Measurements from ENCODE around the gene FBXO15.

FBXO15 gene

DNA sequence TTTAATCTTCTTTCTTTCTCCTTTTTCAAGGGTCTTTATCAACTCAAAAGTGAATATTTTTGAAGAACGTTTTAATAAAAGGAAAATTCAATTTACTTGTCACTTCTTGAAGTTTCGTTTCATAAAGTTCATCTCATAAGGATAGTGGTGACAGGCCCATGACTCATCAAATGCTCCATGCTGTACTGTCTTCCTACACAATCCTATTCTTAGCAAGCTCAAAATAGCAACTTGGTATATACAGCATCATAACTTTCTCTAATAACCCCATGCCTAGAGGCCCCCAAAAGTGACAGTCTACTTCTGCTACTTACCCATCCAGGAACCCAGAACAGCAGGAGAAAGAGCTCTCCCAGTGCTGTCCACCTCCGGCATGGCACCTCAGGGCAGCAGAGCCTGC is 7.7 kb downstream of the FBXO15 start:
- in situ Hi-C loops (cut with HindIII; ENCODE audit: low sequenced_read_pairs) = no loop called here
- H3K4me3 ChIP-seq (ENCODE audit: low read depth, low read length) = no peak overlapping the region
- DNase-seq (ENCODE audit: low read depth) = no peak
- TF ChIP-seq, protein P1, sequence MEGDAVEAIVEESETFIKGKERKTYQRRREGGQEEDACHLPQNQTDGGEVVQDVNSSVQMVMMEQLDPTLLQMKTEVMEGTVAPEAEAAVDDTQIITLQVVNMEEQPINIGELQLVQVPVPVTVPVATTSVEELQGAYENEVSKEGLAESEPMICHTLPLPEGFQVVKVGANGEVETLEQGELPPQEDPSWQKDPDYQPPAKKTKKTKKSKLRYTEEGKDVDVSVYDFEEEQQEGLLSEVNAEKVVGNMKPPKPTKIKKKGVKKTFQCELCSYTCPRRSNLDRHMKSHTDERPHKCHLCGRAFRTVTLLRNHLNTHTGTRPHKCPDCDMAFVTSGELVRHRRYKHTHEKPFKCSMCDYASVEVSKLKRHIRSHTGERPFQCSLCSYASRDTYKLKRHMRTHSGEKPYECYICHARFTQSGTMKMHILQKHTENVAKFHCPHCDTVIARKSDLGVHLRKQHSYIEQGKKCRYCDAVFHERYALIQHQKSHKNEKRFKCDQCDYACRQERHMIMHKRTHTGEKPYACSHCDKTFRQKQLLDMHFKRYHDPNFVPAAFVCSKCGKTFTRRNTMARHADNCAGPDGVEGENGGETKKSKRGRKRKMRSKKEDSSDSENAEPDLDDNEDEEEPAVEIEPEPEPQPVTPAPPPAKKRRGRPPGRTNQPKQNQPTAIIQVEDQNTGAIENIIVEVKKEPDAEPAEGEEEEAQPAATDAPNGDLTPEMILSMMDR (IDR thresholded peaks at IDR 0.05; ENCODE audit: low read depth, low read length, missing control alignments) = no peak

DNA sequence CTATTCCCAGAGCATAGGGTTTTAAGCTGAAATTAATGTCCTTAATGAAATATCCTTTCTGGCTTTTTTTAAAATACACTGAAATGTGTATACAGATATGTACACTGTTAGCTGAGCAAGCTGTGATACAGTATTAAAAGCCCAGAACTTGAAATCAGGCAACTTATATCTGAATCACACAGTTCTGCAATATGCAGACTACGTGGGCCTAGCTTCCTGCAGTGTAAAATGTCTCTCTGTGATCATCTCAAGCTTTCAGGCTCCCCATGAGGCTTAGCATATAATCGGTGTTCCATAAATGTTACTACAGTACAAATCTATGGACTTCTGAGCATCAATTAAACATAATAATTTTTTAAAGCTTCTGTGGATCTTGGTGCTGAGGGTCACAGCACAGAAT is 8.2 kb downstream of the FBXO15 start:
- in situ Hi-C loops (cut with HindIII; ENCODE audit: low sequenced_read_pairs) = no loop called here
- DNase-seq (ENCODE audit: low read depth) = no peak
- TF ChIP-seq, protein P1 (IDR thresholded peaks at IDR 0.05; ENCODE audit: low read depth, low read length, missing control alignments) = no peak
- no peak overlapping the region for H3K4me3 ChIP-seq (ENCODE audit: low read depth, low read length)

DNA sequence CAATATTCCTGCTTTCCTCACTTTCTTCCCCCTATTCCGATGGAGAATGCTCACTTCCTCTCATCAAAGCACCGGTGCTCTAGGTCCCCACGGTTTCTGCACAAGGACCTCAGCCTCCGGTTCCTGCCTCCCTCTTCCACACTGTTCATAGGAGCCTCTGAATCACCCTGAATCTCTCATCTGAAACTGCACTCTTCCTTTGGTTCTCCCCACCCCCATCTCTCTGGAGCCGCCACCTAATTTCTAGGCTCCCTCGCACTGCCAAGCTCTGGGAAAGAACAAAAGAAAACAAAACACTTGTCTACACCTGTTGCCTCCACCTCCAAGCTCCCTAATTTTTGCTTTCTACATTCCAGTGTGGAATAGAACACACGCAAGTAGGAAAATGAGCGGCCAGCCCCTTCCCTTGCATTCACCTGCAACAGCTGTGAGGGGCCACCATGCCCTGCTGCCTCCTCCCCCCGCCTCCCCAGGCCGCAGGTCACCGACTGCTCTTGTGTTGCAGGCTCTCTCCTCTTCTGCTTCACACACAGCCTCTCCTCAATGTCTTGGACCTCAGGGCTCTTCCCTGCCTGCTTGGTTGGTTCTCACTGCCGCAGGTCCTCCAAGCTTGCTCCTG is 9.6 kb downstream of the FBXO15 start:
- no peak overlapping the region for H3K4me3 ChIP-seq (ENCODE audit: low read depth, low read length)
- DNase-seq (ENCODE audit: low read depth) = no peak
- in situ Hi-C loops (cut with HindIII; ENCODE audit: low sequenced_read_pairs) = no loop called here
- TF ChIP-seq, protein P1 (IDR thresholded peaks at IDR 0.05; ENCODE audit: low read depth, low read length, missing control alignments) = no peak

DNA sequence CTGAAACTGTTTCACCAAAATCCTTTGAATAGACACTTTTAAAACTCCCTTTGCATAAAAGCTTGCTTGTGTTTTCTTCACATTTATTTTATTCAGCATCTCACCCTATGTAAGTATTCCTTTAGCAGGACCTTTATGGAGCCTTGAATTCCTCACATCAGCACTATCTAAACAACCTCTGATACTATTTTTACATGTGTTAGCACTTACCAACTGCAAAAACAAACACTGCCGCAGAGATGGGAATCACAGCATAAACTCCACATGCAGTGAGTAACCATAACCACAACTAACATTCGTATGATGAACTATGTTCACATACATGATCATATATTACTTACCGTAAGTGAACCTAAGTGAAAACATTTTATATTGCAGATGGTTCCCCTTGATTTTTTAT is 15.4 kb downstream of the FBXO15 start:
- in situ Hi-C loops (cut with HindIII; ENCODE audit: low sequenced_read_pairs) = no loop called here
- DNase-seq (ENCODE audit: low read depth) = no peak
- H3K4me3 ChIP-seq (ENCODE audit: low read depth, low read length) = no peak overlapping the region
- TF ChIP-seq, protein P1 (IDR thresholded peaks at IDR 0.05; ENCODE audit: low read depth, low read length, missing control alignments) = no peak

DNA sequence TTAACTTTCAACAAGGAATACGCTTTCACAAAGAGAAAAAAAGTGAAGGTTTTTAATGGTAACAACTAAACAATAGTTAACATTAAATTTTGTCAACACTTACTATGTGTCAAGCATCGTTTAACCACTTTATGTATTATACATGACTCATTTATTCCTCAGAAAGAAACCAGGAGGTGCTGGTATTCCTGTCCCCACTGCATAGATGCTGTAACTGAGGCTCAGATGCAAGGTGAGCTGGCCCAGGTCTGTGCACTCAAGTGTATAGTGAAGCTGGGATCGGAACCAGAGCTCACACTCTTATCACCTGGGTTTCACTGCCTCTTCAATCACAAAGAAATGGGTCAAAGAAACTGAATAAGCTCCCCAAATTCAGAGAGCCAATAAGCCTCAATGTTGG is 16.5 kb downstream of the FBXO15 start:
- no peak for DNase-seq (ENCODE audit: low read depth)
- in situ Hi-C loops (cut with HindIII; ENCODE audit: low sequenced_read_pairs) = no loop called here
- H3K4me3 ChIP-seq (ENCODE audit: low read depth, low read length) = no peak overlapping the region
- TF ChIP-seq, protein P1 (IDR thresholded peaks at IDR 0.05; ENCODE audit: low read depth, low read length, missing control alignments) = no peak

DNA sequence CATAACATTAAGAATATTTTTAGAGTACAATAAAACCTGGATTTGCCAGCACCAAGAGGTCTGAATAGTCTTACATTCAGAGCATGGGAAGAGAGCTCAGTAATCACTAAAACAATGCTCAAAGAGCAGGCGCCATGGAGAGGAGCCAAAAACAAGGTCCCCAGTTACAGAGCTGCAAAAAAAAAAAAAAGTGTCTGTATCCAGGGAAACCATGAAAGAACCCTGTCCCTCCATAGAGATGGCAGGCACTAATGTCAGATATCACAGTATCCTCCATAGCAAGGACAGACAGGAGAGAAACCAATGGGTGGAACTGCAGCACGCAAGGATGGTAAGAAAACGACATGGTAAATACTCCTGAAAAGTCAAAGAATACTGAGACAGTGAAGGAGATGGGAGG is 19.5 kb downstream of the FBXO15 start:
- TF ChIP-seq, protein P1 (IDR thresholded peaks at IDR 0.05; ENCODE audit: low read depth, low read length, missing control alignments) = no peak
- in situ Hi-C loops (cut with HindIII; ENCODE audit: low sequenced_read_pairs) = no loop called here
- H3K4me3 ChIP-seq (ENCODE audit: low read depth, low read length) = no peak overlapping the region
- DNase-seq (ENCODE audit: low read depth) = no peak
